GM12878 (cell line): Measurements from ENCODE around the gene PHF20. TPM values are rescaled to one million over a fixed set of nuclear protein-coding genes. Genes with fewer than 3 reads are reported as not detected.

ENCODE experiments used
- BRCA1 ChIP-seq: IDR thresholded peaks from 2 replicates; pipeline ENCODE4 v1.6.1; 2011; ENCODE audit warnings: low read depth, low read length, improper control_type of control experiment
- CBFB ChIP-seq: IDR thresholded peaks from 2 replicates; pipeline ENCODE4 v1.6.1; 2016; ENCODE audit warnings: antibody characterized with exemption, low read depth
- CBX3 ChIP-seq: fragments of 200-600 bp; sonication (generic); IDR thresholded peaks from 2 replicates; pipeline ENCODE4 v1.6.1; 2016; ENCODE audit warnings: low read depth, borderline replicate concordance
- EED ChIP-seq: sonication (generic); IDR thresholded peaks from 2 replicates; pipeline ENCODE4 v1.6.1; 2016; ENCODE audit warnings: antibody characterized with exemption, low read depth
- ETV6 ChIP-seq, 2 experiments: fragments of 450-650 bp in 1 of 2; IDR thresholded peaks in 1 of 2; conservative IDR thresholded peaks in 1 of 2; 2 replicates each; pipeline ENCODE4 v1.6.1; 2014; ENCODE audit warnings: antibody characterized with exemption in 1 of 2, borderline replicate concordance in 1 of 2, low read depth in 1 of 2, mild to moderate bottlenecking in 1 of 2, moderate library complexity in 1 of 2
- IKZF1 ChIP-seq: fragments of 450-650 bp; conservative IDR thresholded peaks from 2 replicates; pipeline ENCODE4 v1.6.1; 2017; ENCODE audit warnings: antibody characterized with exemption, mild to moderate bottlenecking
- KAT2A ChIP-seq: conservative IDR thresholded peaks from 2 replicates; pipeline ENCODE4 v1.6.1; 2011; ENCODE audit warnings: low read depth, low read length; ENCODE audit not compliant: control insufficient read depth
- NR2F1 ChIP-seq: fragments of 450-650 bp; conservative IDR thresholded peaks from 2 replicates; pipeline ENCODE4 v1.6.1; 2017; ENCODE audit warnings: mild to moderate bottlenecking
- POLR2AphosphoS5 ChIP-seq: IDR thresholded peaks from 2 replicates; pipeline ENCODE4 v1.6.1; 2011; ENCODE audit warnings: mild to moderate bottlenecking, low read length, inconsistent platforms
- POU2F2 ChIP-seq: IDR thresholded peaks from 3 replicates; pipeline ENCODE4 v1.6.1; 2011; ENCODE audit warnings: low read depth, mild to moderate bottlenecking, low read length, borderline replicate concordance
- STAT1 ChIP-seq: fragments of 450-650 bp; conservative IDR thresholded peaks from 2 replicates; pipeline ENCODE4 v1.6.1; 2014; ENCODE audit warnings: antibody characterized with exemption, mild to moderate bottlenecking
- STAT3 ChIP-seq: IDR thresholded peaks from 2 replicates; pipeline ENCODE4 v1.6.1; 2011; ENCODE audit warnings: low read depth, low read length, improper control_type of control experiment
- SUZ12 ChIP-seq: fragments of 200-600 bp; sonication (generic); IDR thresholded peaks from one replicate; pipeline ENCODE4 v1.6.1; 2018; ENCODE audit warnings: antibody characterized with exemption, mild to moderate bottlenecking; ENCODE audit not compliant: unreplicated experiment
- polyA plus RNA-seq, 11 experiments: library from polyadenylated mRNA; depleted of rRNA in 4 of 11; unstranded in 6 of 11; stranded (reverse) in 5 of 11; fragments of >200 nt; fragmentation: Nextera tagmentation in 4 of 11; fragmentation: Illumina TruSeq in 1 of 11; extraction: Ambion mirVana in 4 of 11; extraction: Trizol in 1 of 11; gene quantifications; 1 replicate in 1 of 11; 2 replicates in 10 of 11; pipeline versions ENCODE4 v1.2.1 to v1.2.3, GENCODE V29; 2011 to 2016; ENCODE audit warnings: inconsistent platforms in 2 of 11, missing spikeins in 2 of 11, low read depth in 1 of 11
- total RNA-seq, 4 experiments: library from RNA; depleted of rRNA in 3 of 4; stranded (reverse); fragments of >200 nt in 3 of 4; fragmentation: Illumina TruSeq in 1 of 4; extraction: Trizol in 1 of 4; gene quantifications; 2 replicates each; pipeline versions ENCODE4 v1.2.1 to v1.2.3, GENCODE V29; 2013 to 2021
- TF ChIP-seq, protein P1 (sequence below): fragments of 450-650 bp; IDR thresholded peaks from 2 replicates; pipeline ENCODE4 v1.6.1; 2016; ENCODE audit warnings: mild to moderate bottlenecking
- TF ChIP-seq, protein P2 (sequence below): IDR thresholded peaks from 2 replicates; pipeline ENCODE4 v1.6.1; 2011; ENCODE audit warnings: borderline replicate concordance, low read depth, mild to moderate bottlenecking, moderate library complexity, mixed read lengths, low read length; ENCODE audit not compliant: insufficient read depth; ENCODE audit errors: extremely low read length
- TF ChIP-seq, protein P3 (sequence below): fragments of 150-350 bp; IDR thresholded peaks from 2 replicates; pipeline ENCODE4 v1.6.1; 2016; ENCODE audit warnings: low read depth, low read length
- TF ChIP-seq, protein P4 (sequence below): IDR thresholded peaks from 2 replicates; pipeline ENCODE4 v1.6.1; 2012; ENCODE audit warnings: low read depth, low read length, improper control_type of control experiment
- TF ChIP-seq, protein P5 (sequence below): IDR thresholded peaks from 2 replicates; pipeline ENCODE4 v1.6.1; 2011; ENCODE audit warnings: low read depth, low read length, improper control_type of control experiment, borderline replicate concordance
- TF ChIP-seq, protein P6 (sequence below): fragments of 450-650 bp; IDR thresholded peaks from 2 replicates; pipeline ENCODE4 v1.6.1; 2018; ENCODE audit warnings: borderline replicate concordance, mild to moderate bottlenecking; ENCODE audit not compliant: partially characterized antibody
- TF ChIP-seq, protein P7 (sequence below): IDR thresholded peaks from 2 replicates; pipeline ENCODE4 v1.6.1; 2012; ENCODE audit warnings: low read depth, low read length, improper control_type of control experiment

The PHF20 gene
- total and polyA plus RNA-seq, 10 of the 15 experiments (the other 5 are each of a cell fraction or from before 2014, with no cell fraction given), result 31.6 to 91.2 (median 46.8) TPM

DNA sequence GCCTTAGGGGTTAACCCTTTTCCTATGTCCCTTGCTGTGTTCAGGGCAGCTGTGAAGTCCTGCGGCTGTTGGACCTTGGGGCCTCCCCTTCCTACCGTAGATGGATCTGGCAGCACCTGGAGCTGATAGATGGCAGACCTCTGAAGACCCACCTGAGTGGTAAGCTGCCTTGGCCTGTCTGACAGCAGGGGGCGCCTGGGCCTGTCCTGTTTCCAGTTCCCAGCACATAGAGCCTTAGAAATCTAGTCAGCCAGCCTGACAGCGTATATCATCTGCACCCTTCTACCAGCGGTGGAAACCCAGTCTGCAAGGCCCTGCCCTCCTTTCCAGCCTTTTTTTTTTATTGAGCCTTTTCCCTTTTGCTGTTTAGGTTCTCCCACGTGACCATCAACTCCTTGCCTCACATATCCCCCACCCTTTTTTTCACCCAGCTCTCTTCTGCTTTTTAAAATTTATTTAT lies 223.2 kb downstream of the PHF20 start (continued):
- TF ChIP-seq NR2F1, result no peak
- TF ChIP-seq, protein P1, sequence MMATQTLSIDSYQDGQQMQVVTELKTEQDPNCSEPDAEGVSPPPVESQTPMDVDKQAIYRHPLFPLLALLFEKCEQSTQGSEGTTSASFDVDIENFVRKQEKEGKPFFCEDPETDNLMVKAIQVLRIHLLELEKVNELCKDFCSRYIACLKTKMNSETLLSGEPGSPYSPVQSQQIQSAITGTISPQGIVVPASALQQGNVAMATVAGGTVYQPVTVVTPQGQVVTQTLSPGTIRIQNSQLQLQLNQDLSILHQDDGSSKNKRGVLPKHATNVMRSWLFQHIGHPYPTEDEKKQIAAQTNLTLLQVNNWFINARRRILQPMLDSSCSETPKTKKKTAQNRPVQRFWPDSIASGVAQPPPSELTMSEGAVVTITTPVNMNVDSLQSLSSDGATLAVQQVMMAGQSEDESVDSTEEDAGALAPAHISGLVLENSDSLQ, result peak; percentile 35; the same call in 1 of the 2 replicates
- no peak for TF ChIP-seq KAT2A
- TF ChIP-seq, protein P2, sequence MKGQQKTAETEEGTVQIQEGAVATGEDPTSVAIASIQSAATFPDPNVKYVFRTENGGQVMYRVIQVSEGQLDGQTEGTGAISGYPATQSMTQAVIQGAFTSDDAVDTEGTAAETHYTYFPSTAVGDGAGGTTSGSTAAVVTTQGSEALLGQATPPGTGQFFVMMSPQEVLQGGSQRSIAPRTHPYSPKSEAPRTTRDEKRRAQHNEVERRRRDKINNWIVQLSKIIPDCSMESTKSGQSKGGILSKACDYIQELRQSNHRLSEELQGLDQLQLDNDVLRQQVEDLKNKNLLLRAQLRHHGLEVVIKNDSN, result no peak
- TF ChIP-seq, protein P3, sequence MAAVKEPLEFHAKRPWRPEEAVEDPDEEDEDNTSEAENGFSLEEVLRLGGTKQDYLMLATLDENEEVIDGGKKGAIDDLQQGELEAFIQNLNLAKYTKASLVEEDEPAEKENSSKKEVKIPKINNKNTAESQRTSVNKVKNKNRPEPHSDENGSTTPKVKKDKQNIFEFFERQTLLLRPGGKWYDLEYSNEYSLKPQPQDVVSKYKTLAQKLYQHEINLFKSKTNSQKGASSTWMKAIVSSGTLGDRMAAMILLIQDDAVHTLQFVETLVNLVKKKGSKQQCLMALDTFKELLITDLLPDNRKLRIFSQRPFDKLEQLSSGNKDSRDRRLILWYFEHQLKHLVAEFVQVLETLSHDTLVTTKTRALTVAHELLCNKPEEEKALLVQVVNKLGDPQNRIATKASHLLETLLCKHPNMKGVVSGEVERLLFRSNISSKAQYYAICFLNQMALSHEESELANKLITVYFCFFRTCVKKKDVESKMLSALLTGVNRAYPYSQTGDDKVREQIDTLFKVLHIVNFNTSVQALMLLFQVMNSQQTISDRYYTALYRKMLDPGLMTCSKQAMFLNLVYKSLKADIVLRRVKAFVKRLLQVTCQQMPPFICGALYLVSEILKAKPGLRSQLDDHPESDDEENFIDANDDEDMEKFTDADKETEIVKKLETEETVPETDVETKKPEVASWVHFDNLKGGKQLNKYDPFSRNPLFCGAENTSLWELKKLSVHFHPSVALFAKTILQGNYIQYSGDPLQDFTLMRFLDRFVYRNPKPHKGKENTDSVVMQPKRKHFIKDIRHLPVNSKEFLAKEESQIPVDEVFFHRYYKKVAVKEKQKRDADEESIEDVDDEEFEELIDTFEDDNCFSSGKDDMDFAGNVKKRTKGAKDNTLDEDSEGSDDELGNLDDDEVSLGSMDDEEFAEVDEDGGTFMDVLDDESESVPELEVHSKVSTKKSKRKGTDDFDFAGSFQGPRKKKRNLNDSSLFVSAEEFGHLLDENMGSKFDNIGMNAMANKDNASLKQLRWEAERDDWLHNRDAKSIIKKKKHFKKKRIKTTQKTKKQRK, result no peak
- TF ChIP-seq STAT1, result no peak
- TF ChIP-seq, protein P4, sequence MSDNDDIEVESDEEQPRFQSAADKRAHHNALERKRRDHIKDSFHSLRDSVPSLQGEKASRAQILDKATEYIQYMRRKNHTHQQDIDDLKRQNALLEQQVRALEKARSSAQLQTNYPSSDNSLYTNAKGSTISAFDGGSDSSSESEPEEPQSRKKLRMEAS, result no peak
- TF ChIP-seq CBX3, result no peak
- TF ChIP-seq, protein P5, sequence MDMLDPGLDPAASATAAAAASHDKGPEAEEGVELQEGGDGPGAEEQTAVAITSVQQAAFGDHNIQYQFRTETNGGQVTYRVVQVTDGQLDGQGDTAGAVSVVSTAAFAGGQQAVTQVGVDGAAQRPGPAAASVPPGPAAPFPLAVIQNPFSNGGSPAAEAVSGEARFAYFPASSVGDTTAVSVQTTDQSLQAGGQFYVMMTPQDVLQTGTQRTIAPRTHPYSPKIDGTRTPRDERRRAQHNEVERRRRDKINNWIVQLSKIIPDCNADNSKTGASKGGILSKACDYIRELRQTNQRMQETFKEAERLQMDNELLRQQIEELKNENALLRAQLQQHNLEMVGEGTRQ, result no peak
- TF ChIP-seq EED, result no peak
- no peak for TF ChIP-seq STAT3
- TF ChIP-seq, protein P6, sequence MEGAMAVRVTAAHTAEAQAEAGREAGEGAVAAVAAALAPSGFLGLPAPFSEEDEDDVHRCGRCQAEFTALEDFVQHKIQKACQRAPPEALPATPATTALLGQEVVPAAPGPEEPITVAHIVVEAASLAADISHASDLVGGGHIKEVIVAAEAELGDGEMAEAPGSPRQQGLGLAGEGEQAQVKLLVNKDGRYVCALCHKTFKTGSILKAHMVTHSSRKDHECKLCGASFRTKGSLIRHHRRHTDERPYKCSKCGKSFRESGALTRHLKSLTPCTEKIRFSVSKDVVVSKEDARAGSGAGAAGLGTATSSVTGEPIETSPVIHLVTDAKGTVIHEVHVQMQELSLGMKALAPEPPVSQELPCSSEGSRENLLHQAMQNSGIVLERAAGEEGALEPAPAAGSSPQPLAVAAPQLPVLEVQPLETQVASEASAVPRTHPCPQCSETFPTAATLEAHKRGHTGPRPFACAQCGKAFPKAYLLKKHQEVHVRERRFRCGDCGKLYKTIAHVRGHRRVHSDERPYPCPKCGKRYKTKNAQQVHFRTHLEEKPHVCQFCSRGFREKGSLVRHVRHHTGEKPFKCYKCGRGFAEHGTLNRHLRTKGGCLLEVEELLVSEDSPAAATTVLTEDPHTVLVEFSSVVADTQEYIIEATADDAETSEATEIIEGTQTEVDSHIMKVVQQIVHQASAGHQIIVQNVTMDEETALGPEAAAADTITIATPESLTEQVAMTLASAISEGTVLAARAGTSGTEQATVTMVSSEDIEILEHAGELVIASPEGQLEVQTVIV, result no peak
- TF ChIP-seq POLR2AphosphoS5, result no peak
- no peak for TF ChIP-seq SUZ12
- TF ChIP-seq, protein P7, sequence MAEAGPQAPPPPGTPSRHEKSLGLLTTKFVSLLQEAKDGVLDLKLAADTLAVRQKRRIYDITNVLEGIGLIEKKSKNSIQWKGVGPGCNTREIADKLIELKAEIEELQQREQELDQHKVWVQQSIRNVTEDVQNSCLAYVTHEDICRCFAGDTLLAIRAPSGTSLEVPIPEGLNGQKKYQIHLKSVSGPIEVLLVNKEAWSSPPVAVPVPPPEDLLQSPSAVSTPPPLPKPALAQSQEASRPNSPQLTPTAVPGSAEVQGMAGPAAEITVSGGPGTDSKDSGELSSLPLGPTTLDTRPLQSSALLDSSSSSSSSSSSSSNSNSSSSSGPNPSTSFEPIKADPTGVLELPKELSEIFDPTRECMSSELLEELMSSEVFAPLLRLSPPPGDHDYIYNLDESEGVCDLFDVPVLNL, result no peak
- no peak for TF ChIP-seq ETV6 (conservative IDR thresholded peaks at IDR 0.05 in 1 of 2, IDR thresholded peaks at IDR 0.05 in 1 of 2; ENCODE audit: borderline replicate concordance in 1 of 2, low read depth in 1 of 2)
- TF ChIP-seq POU2F2, result no peak
- no peak for TF ChIP-seq IKZF1
- TF ChIP-seq BRCA1, result no peak
- TF ChIP-seq CBFB, result no peak
